Keratinocyte (primary cell): ENCODE measurements around the gene RYR1. TPM values are rescaled to one million over a fixed set of nuclear protein-coding genes. Genes with fewer than 3 reads are reported as not detected.
"Not testable (repeated sequence)": the region's sequence is repeated elsewhere in the genome, so short reads cannot be mapped to it uniquely, and the experiment has no call there.

Source experiments
- DNase-seq: peaks from one replicate; pipeline ENCODE4 v3.0.0-alpha.2; 2011; ENCODE audit warnings: low read depth, missing footprints, low spot score
- FAIRE-seq: peaks from 2 replicates; lab custom pipeline; 2011; peaks lifted over from hg19 to GRCh38; lab: Jason Lieb, UNC
- H2AFZ ChIP-seq: 2 replicates; pipeline ENCODE4 v1.6.0; 2012; ENCODE audit warnings: low read length, control low read depth, inconsistent platforms; ENCODE audit not compliant: control insufficient read depth
- H3K27ac ChIP-seq: 2 replicates; pipeline ENCODE4 v1.5.1; 2011; ENCODE audit warnings: low read length; ENCODE audit not compliant: control insufficient read depth, insufficient read depth
- H3K27me3 ChIP-seq: 3 replicates; pipeline ENCODE4 v1.6.0; 2011; ENCODE audit warnings: low read length; ENCODE audit not compliant: control insufficient read depth, insufficient read depth; ENCODE audit errors: extremely low read depth
- H3K36me3 ChIP-seq, 2 experiments: 2 replicates in 1 of 2; 3 replicates in 1 of 2; pipeline ENCODE4 v1.5.1; 2011; ENCODE audit warnings: low read length in 2 of 2, mild to moderate bottlenecking in 1 of 2; ENCODE audit not compliant: control insufficient read depth in 2 of 2, insufficient read depth in 2 of 2; ENCODE audit errors: extremely low read depth in 1 of 2
- H3K4me1 ChIP-seq: 3 replicates; pipeline ENCODE4 v1.5.1; 2011; ENCODE audit warnings: low read length; ENCODE audit not compliant: control insufficient read depth, insufficient read depth; ENCODE audit errors: extremely low read depth
- H3K4me2 ChIP-seq: 3 replicates; pipeline ENCODE4 v1.6.0; 2011; ENCODE audit warnings: low read depth, low read length; ENCODE audit not compliant: control insufficient read depth, insufficient read depth; ENCODE audit errors: extremely low read depth
- H3K4me3 ChIP-seq, 3 experiments: fragments of 200-600 bp in 1 of 3; sonication (generic) in 1 of 3; 2 replicates in 2 of 3; 3 replicates in 1 of 3; pipeline ENCODE4 v1.5.1; 2011 to 2016; ENCODE audit warnings: low read length in 3 of 3, mild to moderate bottlenecking in 3 of 3, control low read depth in 2 of 3, inconsistent platforms in 1 of 3, low read depth in 1 of 3, mixed read lengths in 1 of 3, mixed run types in 1 of 3, moderate library complexity in 1 of 3; ENCODE audit not compliant: control insufficient read depth in 2 of 3, insufficient read depth in 2 of 3; ENCODE audit errors: extremely low read depth in 1 of 3
- H3K79me2 ChIP-seq: 2 replicates; pipeline ENCODE4 v1.6.0; 2012; ENCODE audit warnings: low read length; ENCODE audit not compliant: control insufficient read depth, insufficient read depth
- H3K9ac ChIP-seq: 3 replicates; pipeline ENCODE4 v1.6.0; 2011; ENCODE audit warnings: low read length; ENCODE audit not compliant: control insufficient read depth, insufficient read depth; ENCODE audit errors: extremely low read depth
- H3K9me1 ChIP-seq: 3 replicates; pipeline ENCODE4 v1.6.0; 2011; ENCODE audit warnings: low read length; ENCODE audit not compliant: control insufficient read depth, insufficient read depth; ENCODE audit errors: extremely low read depth
- H3K9me3 ChIP-seq: 2 replicates; pipeline ENCODE4 v1.5.1; 2012; ENCODE audit warnings: low read depth, low read length; ENCODE audit not compliant: control insufficient read depth
- H4K20me1 ChIP-seq: 3 replicates; pipeline ENCODE4 v1.6.0; 2011; ENCODE audit warnings: low read length; ENCODE audit not compliant: control insufficient read depth, insufficient read depth; ENCODE audit errors: extremely low read depth
- EZH2 ChIP-seq: IDR thresholded peaks from one replicate; pipeline ENCODE4 v1.6.1; 2012; ENCODE audit warnings: inconsistent platforms, mild to moderate bottlenecking, low read length, moderate library complexity
- dilution Hi-C: fragments of 300-500 bp; cut with MboI; formaldehyde crosslinking; loops from one replicate; pipeline ENCODE4 v1.7.0; 2020; ENCODE audit warnings: low sequenced_read_pairs; ENCODE audit not compliant: extremely low pct_ligation_motif_present
- polyA plus RNA-seq, 5 experiments: library from polyadenylated mRNA; depleted of rRNA in 3 of 5; stranded (reverse) in 3 of 5; stranded (forward) in 1 of 5; unstranded in 1 of 5; fragments of >200 nt; gene quantifications; 1 replicate in 1 of 5; 2 replicates in 3 of 5; 3 replicates in 1 of 5; pipeline versions ENCODE4 v1.2.1 to v1.2.3, GENCODE V29; 2011 to 2012; ENCODE audit warnings: missing spikeins in 2 of 5, low read depth in 1 of 5, low replicate concordance in 1 of 5
- TF ChIP-seq, protein P1 (sequence below), 3 experiments: IDR thresholded peaks in 1 of 3; conservative IDR thresholded peaks in 1 of 3; optimal IDR thresholded peaks in 1 of 3; 2 replicates in 2 of 3; 3 replicates in 1 of 3; pipeline versions ENCODE3 to v1.5.1; 2011; ENCODE audit warnings: low read length in 3 of 3, mild to moderate bottlenecking in 3 of 3, moderate library complexity in 2 of 3, control low read depth in 1 of 3, inconsistent platforms in 1 of 3; ENCODE audit not compliant: insufficient read depth in 2 of 3; ENCODE audit errors: extremely low read depth in 1 of 3

RYR1 gene
- polyA plus RNA-seq, 1 donor (not counting 4 experiments of a cell fraction or from before 2014, with no cell fraction given): 0.41 TPM

GRCh38 chr19:38411041-38411712 lies 22.3 kb upstream of the RYR1 start:
- H3K27me3 ChIP-seq: no peaks in the 10 kb centered on the region
- dilution Hi-C loops: no loop called here
- no peaks in the 10 kb centered on the region for H3K79me2 ChIP-seq
- no peak overlapping the region for H3K4me2 ChIP-seq
- FAIRE-seq (no peak), DNase-seq (no peak)
- no peak overlapping the region for H3K9ac ChIP-seq
- no peaks in the 10 kb centered on the region for H4K20me1 ChIP-seq
- no peaks in the 10 kb centered on the region for H3K4me1 ChIP-seq
- no peak overlapping the region for H3K27ac ChIP-seq
- no peak overlapping the region for H3K4me3 ChIP-seq
- no peaks in the 10 kb centered on the region for H3K9me3 ChIP-seq
- peaks cover 0 to 4% of the 10 kb centered on the region in 2 experiments for H3K36me3 ChIP-seq
- no peaks in the 10 kb centered on the region for H3K9me1 ChIP-seq
- no peak overlapping the region for H2AFZ ChIP-seq
- TF ChIP-seq, protein P1, sequence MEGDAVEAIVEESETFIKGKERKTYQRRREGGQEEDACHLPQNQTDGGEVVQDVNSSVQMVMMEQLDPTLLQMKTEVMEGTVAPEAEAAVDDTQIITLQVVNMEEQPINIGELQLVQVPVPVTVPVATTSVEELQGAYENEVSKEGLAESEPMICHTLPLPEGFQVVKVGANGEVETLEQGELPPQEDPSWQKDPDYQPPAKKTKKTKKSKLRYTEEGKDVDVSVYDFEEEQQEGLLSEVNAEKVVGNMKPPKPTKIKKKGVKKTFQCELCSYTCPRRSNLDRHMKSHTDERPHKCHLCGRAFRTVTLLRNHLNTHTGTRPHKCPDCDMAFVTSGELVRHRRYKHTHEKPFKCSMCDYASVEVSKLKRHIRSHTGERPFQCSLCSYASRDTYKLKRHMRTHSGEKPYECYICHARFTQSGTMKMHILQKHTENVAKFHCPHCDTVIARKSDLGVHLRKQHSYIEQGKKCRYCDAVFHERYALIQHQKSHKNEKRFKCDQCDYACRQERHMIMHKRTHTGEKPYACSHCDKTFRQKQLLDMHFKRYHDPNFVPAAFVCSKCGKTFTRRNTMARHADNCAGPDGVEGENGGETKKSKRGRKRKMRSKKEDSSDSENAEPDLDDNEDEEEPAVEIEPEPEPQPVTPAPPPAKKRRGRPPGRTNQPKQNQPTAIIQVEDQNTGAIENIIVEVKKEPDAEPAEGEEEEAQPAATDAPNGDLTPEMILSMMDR (optimal IDR thresholded peaks at IDR 0.05 in 1 of 3, IDR thresholded peaks at IDR 0.05 in 1 of 3, conservative IDR thresholded peaks at IDR 0.05 in 1 of 3; ENCODE audit: extremely low read depth in 1 of 3, insufficient read depth in 2 of 3, low read length in 3 of 3): no peak
- no peak for TF ChIP-seq EZH2

DNA sequence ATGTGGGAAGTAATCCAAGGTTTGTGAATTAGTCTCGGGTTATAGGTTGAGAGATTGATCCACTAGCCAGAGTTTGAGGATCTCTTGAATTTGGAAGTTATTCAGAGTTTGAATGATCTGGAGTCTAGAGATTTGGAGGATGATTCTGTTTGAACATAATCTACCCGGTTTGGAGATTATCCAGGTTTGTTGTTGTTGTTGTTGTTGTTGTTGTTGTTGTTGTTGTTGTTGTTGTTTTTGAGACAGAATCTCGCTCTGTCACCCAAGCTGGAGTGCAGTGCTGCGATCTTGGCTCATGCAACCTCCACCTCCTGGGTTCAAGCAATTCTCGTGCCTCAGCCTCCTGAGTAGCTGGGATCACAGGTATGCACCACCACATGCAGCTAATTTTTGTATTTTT lies 21.6 kb upstream of the RYR1 start:
- FAIRE-seq, dilution Hi-C loops: not testable (repeated sequence)

DNA sequence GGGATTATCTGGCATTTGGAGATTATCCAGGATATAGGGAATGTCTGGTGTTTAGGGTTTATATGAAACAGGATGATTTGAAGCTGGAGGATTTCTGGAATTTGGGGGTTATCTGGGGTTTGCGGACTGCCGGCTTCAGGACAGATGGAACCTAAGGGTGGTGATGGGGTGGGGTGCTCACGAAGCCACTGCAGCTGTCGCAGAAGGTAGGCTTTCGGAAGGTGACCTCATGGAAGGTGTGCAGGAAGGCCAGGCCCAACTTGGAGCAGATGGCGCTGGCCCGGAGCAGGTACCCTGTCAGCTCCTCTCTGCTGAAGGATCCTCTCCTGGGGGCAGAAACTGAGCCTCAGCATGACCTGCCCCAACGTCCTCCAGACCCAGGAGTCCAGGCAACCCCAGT lies 21.0 kb upstream of the RYR1 start:
- TF ChIP-seq EZH2: no peak
- TF ChIP-seq, protein P1 (optimal IDR thresholded peaks at IDR 0.05 in 1 of 3, IDR thresholded peaks at IDR 0.05 in 1 of 3, conservative IDR thresholded peaks at IDR 0.05 in 1 of 3; ENCODE audit: extremely low read depth in 1 of 3, insufficient read depth in 2 of 3, low read length in 3 of 3): no peak

More for the DNA sequence above, 21.6 kb upstream of the RYR1 start:
- not testable (repeated sequence) for H3K36me3 ChIP-seq, H3K4me1 ChIP-seq, H3K9ac ChIP-seq, H3K4me2 ChIP-seq, DNase-seq, H4K20me1 ChIP-seq, H3K4me3 ChIP-seq, H3K79me2 ChIP-seq, H3K9me1 ChIP-seq, H2AFZ ChIP-seq, H3K9me3 ChIP-seq, H3K27me3 ChIP-seq, H3K27ac ChIP-seq

More for the DNA sequence above, 21.0 kb upstream of the RYR1 start:
- Histone ChIP-seq H3K79me2 (no peaks in the 10 kb centered on the region), H2AFZ (no peak overlapping the region), H3K9me1 (no peaks in the 10 kb centered on the region), H4K20me1 (no peaks in the 10 kb centered on the region), H3K4me2 (no peak overlapping the region), H3K9ac (no peak overlapping the region), H3K4me3 (no peak overlapping the region), H3K27ac (no peak overlapping the region), H3K9me3 (no peaks in the 10 kb centered on the region), H3K36me3 (no peaks in the 10 kb centered on the region), H3K4me1 (peaks cover 2% of the 10 kb centered on the region), H3K27me3 (no peaks in the 10 kb centered on the region)
- FAIRE-seq: no peak
- dilution Hi-C loops: no loop called here
- DNase-seq: no peak
